ENCODE data around the gene NFKBIZ. TPM values are rescaled to one million over a fixed set of nuclear protein-coding genes. Genes with fewer than 3 reads are reported as not detected.

The NFKBIZ gene
- total and polyA plus RNA-seq, 4 donors, result 4.8 to 78.8 (median 23.7) TPM

- TF ChIP-seq REST (IDR thresholded peaks at IDR 0.05), result no peak
- no peak for TF ChIP-seq HNF4A (conservative IDR thresholded peaks at IDR 0.05)
- no peak for TF ChIP-seq FOXA2 (IDR thresholded peaks at IDR 0.05)
- no peak for TF ChIP-seq JUND (IDR thresholded peaks at IDR 0.05)
- no peak for TF ChIP-seq ATF3 (IDR thresholded peaks at IDR 0.05)
- no peak for TF ChIP-seq HNF4G (IDR thresholded peaks at IDR 0.05)
These were observed 2.0 kb upstream of the NFKBIZ start (continued) for GRCh38 chr3:101847328-101847727.

- Histone ChIP-seq H3K9ac (ENCODE audit: low read depth in 1 of 2, low read length in 2 of 2) (peak overlapping the region; percentile 78 to 95), H3K4me3 (ENCODE audit: low read depth in 1 of 3, low read length in 3 of 3) (peak overlapping the region; percentile 55 to 79 (median 71)), H3K4me1 (ENCODE audit: control insufficient read depth in 4 of 4, insufficient read depth in 4 of 4, low read length in 3 of 4) (peaks cover 6 to 38% (median 11%) of the 10 kb centered on the region in 4 donors), H3K36me3 (ENCODE audit: control insufficient read depth in 4 of 4, insufficient read depth in 3 of 4, low read depth in 1 of 4, low read length in 3 of 4) (peaks cover 8 to 15% (median 14%) of the 10 kb centered on the region in 4 donors), H3K9me3 (ENCODE audit: control insufficient read depth in 4 of 4, low read length in 3 of 4) (no peaks in the 10 kb centered on the region), H3K27me3 (ENCODE audit: control insufficient read depth in 4 of 4, insufficient read depth in 4 of 4, low read length in 3 of 4) (no peaks in the 10 kb centered on the region), H3K27ac (ENCODE audit: low read depth in 1 of 2, low read length in 2 of 2) (peak overlapping the region; percentile 97 to 99)
- TF ChIP-seq HNF4G (IDR thresholded peaks at IDR 0.05), result peak; percentile 12
- TF ChIP-seq ATF3 (IDR thresholded peaks at IDR 0.05), result no peak
- peak; percentile 67 for TF ChIP-seq YY1 (IDR thresholded peaks at IDR 0.05)
- peak; percentile 87 to 94 for TF ChIP-seq HNF4A (conservative IDR thresholded peaks at IDR 0.05)
- peak; percentile 61 for TF ChIP-seq ZBTB33 (IDR thresholded peaks at IDR 0.05)
- TF ChIP-seq NR2F2 (IDR thresholded peaks at IDR 0.05), result peak; percentile 11
- TF ChIP-seq GABPA (IDR thresholded peaks at IDR 0.05 in 1 of 2, conservative IDR thresholded peaks at IDR 0.05 in 1 of 2), result peak in 1 of 2 donors; percentile 11
- peak in 1 of 2 donors; percentile 86 for TF ChIP-seq JUND (IDR thresholded peaks at IDR 0.05)
- TF ChIP-seq FOXA1 (IDR thresholded peaks at IDR 0.05), result peak; percentile 68
- TF ChIP-seq EGR1 (IDR thresholded peaks at IDR 0.05; ENCODE audit: low read depth in 2 of 2), result peak in 1 of 2 donors; percentile 72
- peak; percentile 89 for TF ChIP-seq FOXA2 (IDR thresholded peaks at IDR 0.05)
- peak; percentile 56 to 76 for TF ChIP-seq RXRA (IDR thresholded peaks at IDR 0.05)
- peak; percentile 90 for TF ChIP-seq SP1 (IDR thresholded peaks at IDR 0.05)
- TF ChIP-seq RAD21 (IDR thresholded peaks at IDR 0.05), result peak in 1 of 2 donors; percentile 36
- no peak for TF ChIP-seq TAF1 (conservative IDR thresholded peaks at IDR 0.05)
- TF ChIP-seq MAX (IDR thresholded peaks at IDR 0.05), result peak; percentile 65
- no peak for TF ChIP-seq CTCF (IDR thresholded peaks at IDR 0.05; ENCODE audit: low read depth, low read length, missing input control)
- peak; percentile 68 for TF ChIP-seq REST (IDR thresholded peaks at IDR 0.05)
- no peak for DNase-seq (ENCODE audit: low spot score)
- 20% methylated on average over 3 of the region's 3 CpGs for WGBS
These were observed 988 bp upstream of the NFKBIZ start for GRCh38 chr3:101848326-101848725.

Measured in liver (tissue), 9 donors.